Gastroesophageal sphincter (tissue), 4 donors: ENCODE measurements around the gene HDAC4. TPM values are rescaled to one million over a fixed set of nuclear protein-coding genes. Genes with fewer than 3 reads are reported as not detected.
A peak's percentile ranks its signal among the peaks of the same experiment; 100 is the strongest.

Experiments
- ATAC-seq: fragments of 150-250 bp; one replicate; pipeline ENCODE4 v1.9.1; 2016; ENCODE audit warnings: mild to moderate bottlenecking, moderate library complexity
- H3K27ac ChIP-seq, 4 donors: fragments of 200-600 bp; sonication (generic) in 3 of 4; 1 replicate in 3 of 4; 2 replicates in 1 of 4; pipeline ENCODE4 v1.5.1; 2016 to 2019
- H3K27me3 ChIP-seq: fragments of 200-600 bp; sonication (generic); one replicate; pipeline ENCODE4 v1.5.1; 2019
- H3K36me3 ChIP-seq, 2 donors: fragments of 200-600 bp; sonication (generic); one replicate each; pipeline ENCODE4 v1.5.1; 2019; ENCODE audit warnings: control low read depth in 1 of 2
- H3K4me1 ChIP-seq, 3 donors: fragments of 200-600 bp; sonication (generic); 1 replicate in 2 of 3; 2 replicates in 1 of 3; pipeline ENCODE4 v1.5.1; 2016 to 2019; ENCODE audit warnings: control low read depth in 2 of 3
- H3K4me3 ChIP-seq, 2 donors: fragments of 200-600 bp; sonication (generic); one replicate each; pipeline ENCODE4 v1.5.1; 2019; ENCODE audit warnings: mild to moderate bottlenecking in 1 of 2, moderate library complexity in 1 of 2
- H3K9me3 ChIP-seq, 3 donors: fragments of 200-600 bp; sonication (generic); one replicate each; pipeline ENCODE4 v1.5.1; 2017 to 2019; ENCODE audit warnings: control low read depth in 2 of 3
- CTCF ChIP-seq, 4 experiments: fragments of 200-600 bp in 2 of 4; fragments of 450-650 bp in 2 of 4; sonication (generic) in 1 of 4; IDR thresholded peaks; one replicate each; pipeline ENCODE4 v1.5.1; 2017 to 2019; ENCODE audit warnings: antibody characterized with exemption in 4 of 4, mild to moderate bottlenecking in 2 of 4, moderate library complexity in 2 of 4
- EP300 ChIP-seq: sonication (generic); formaldehyde crosslinking; IDR thresholded peaks from one replicate; pipeline ENCODE4 v1.6.1; 2017; ENCODE audit warnings: antibody characterized with exemption, mild to moderate bottlenecking
- POLR2A ChIP-seq, 2 donors: fragments of 450-650 bp; IDR thresholded peaks; one replicate each; pipeline ENCODE4 v1.6.1; 2017; ENCODE audit warnings: antibody characterized with exemption in 2 of 2, mild to moderate bottlenecking in 2 of 2, moderate library complexity in 1 of 2
- POLR2AphosphoS5 ChIP-seq: sonication (generic); formaldehyde crosslinking; IDR thresholded peaks from one replicate; pipeline ENCODE4 v1.6.1; 2017; ENCODE audit warnings: antibody characterized with exemption
- WGBS, 2 donors: methylation state at CpG; one replicate each; pipeline ENCODE4 v1.1.5; 2018; ENCODE audit warnings: low coverage in 1 of 2; 5-methylcytosine and 5-hydroxymethylcytosine counted together
- total RNA-seq, 4 donors: library from RNA; depleted of rRNA; stranded (reverse); fragments of >200 nt; gene quantifications; one replicate each; pipeline ENCODE4 v1.1.0, GENCODE V29; 2016

Gene HDAC4
- total RNA-seq, 4 donors from 2014 or later: 41.3 to 104 (median 85.8) TPM

GRCh38 chr2:239157771-239158170 is 243.0 kb downstream of the HDAC4 start:
- Histone ChIP-seq H3K9me3 (no peaks in the 10 kb centered on the region), H3K27ac (peak overlapping the region in 1 of 4 donors; percentile 21), H3K4me3 (no peak overlapping the region), H3K36me3 (peaks cover 0 to 77% of the 10 kb centered on the region in 2 donors), H3K4me1 (peaks cover 0 to 23% (median 0%) of the 10 kb centered on the region in 3 donors), H3K27me3 (no peaks in the 10 kb centered on the region)
- 34 to 37% methylated on average over 7 to 9 of the region's 11 CpGs for WGBS, 2 donors
- ATAC-seq: no peak
- no peak for TF ChIP-seq CTCF (IDR thresholded peaks at IDR 0.05)
- TF ChIP-seq EP300: no peak
- TF ChIP-seq POLR2AphosphoS5: no peak
- no peak for TF ChIP-seq POLR2A (IDR thresholded peaks at IDR 0.05)

- peaks cover 0 to 77% of the 10 kb centered on the region in 2 donors for H3K36me3 ChIP-seq
- ATAC-seq: no peak
- WGBS, 2 donors: 26 to 66% methylated on average over 4 to 11 of the region's 12 CpGs
Observed at GRCh38 chr2:239157269-239157668, 243.6 kb downstream of the HDAC4 start.

GRCh38 chr2:239156516-239157265 is 244.1 kb downstream of the HDAC4 start:
- no peak for ATAC-seq
- no peaks in the 10 kb centered on the region for H3K27me3 ChIP-seq
- peak overlapping the region in 2 of 4 donors; percentile 16 to 21 for H3K27ac ChIP-seq
- H3K4me3 ChIP-seq: no peak overlapping the region
- H3K9me3 ChIP-seq: no peaks in the 10 kb centered on the region
- 82 to 86% methylated on average over 3 to 16 of the region's 22 CpGs for WGBS, 2 donors
- peaks cover 0 to 77% of the 10 kb centered on the region in 2 donors for H3K36me3 ChIP-seq
- peaks cover 0 to 31% (median 0%) of the 10 kb centered on the region in 3 donors for H3K4me1 ChIP-seq
- no peak for TF ChIP-seq POLR2A (IDR thresholded peaks at IDR 0.05)
- TF ChIP-seq POLR2AphosphoS5: no peak
- no peak for TF ChIP-seq CTCF (IDR thresholded peaks at IDR 0.05)
- TF ChIP-seq EP300: no peak

More at GRCh38 chr2:239157269-239157668, 243.6 kb downstream of the HDAC4 start:
- Histone ChIP-seq H3K4me1 (peaks cover 0 to 27% (median 0%) of the 10 kb centered on the region in 3 donors), H3K9me3 (no peaks in the 10 kb centered on the region), H3K4me3 (no peak overlapping the region), H3K27me3 (no peaks in the 10 kb centered on the region), H3K27ac (peak overlapping the region in 2 of 4 donors; percentile 16 to 21)
- no peak for TF ChIP-seq CTCF (IDR thresholded peaks at IDR 0.05)
- no peak for TF ChIP-seq EP300
- no peak for TF ChIP-seq POLR2A (IDR thresholded peaks at IDR 0.05)
- no peak for TF ChIP-seq POLR2AphosphoS5

GRCh38 chr2:239155806-239156480 is 244.9 kb downstream of the HDAC4 start:
- no peak for ATAC-seq
- Histone ChIP-seq H3K4me3 (no peak overlapping the region), H3K4me1 (peaks cover 0 to 38% (median 4%) of the 10 kb centered on the region in 3 donors), H3K27ac (peak overlapping the region in 3 of 4 donors; percentile 20 to 43 (median 39)), H3K27me3 (no peaks in the 10 kb centered on the region), H3K9me3 (no peaks in the 10 kb centered on the region), H3K36me3 (peaks cover 0 to 77% of the 10 kb centered on the region in 2 donors)
- TF ChIP-seq POLR2AphosphoS5 (no peak), CTCF (IDR thresholded peaks at IDR 0.05) (no peak), POLR2A (IDR thresholded peaks at IDR 0.05) (no peak), EP300 (no peak)
- WGBS, 2 donors: 92 to 100% methylated on average over 1 to 5 of the region's 12 CpGs
